Measurements from ENCODE around the gene RGL2.
"Not testable (repeated sequence)": the region's sequence is repeated elsewhere in the genome, so short reads cannot be mapped to it uniquely, and the experiment has no call there.

Gene RGL2

GRCh38 chr6:33292996-33293682 is 5.6 kb downstream of the RGL2 start:
- no peak for DNase-seq

- DNase-seq, result no peak
Observed at GRCh38 chr6:33290459-33290858, 8.3 kb downstream of the RGL2 start.

- DNase-seq, result no peak
Observed at GRCh38 chr6:33289784-33290315, 8.9 kb downstream of the RGL2 start.

GRCh38 chr6:33288921-33289783 is 9.6 kb downstream of the RGL2 start, which contains the start of the genes PFDN6 and WDR46:
Gene PFDN6 (plus strand): TSS chr6:33289601. CDS start chr6:33289857, 256 bp downstream.
Gene WDR46 (minus strand): TSS chr6:33289239. CDS start chr6:33289170, 69 bp downstream.
- DNase-seq, result peak; percentile 81

GRCh38 chr6:33288141-33288920 is 10.4 kb downstream of the RGL2 start:
- DNase-seq, result no peak

GRCh38 chr6:33286946-33287914 is 11.5 kb downstream of the RGL2 start:
- DNase-seq, result no peak

GRCh38 chr6:33285214-33285613 is 13.5 kb downstream of the RGL2 start:
- DNase-seq, result not testable (repeated sequence)

- DNase-seq, result no peak
Observed at GRCh38 chr6:33280539-33280938, 18.2 kb downstream of the RGL2 start.

GRCh38 chr6:33279971-33280511 is 18.7 kb downstream of the RGL2 start:
- DNase-seq, result no peak

- no peak for DNase-seq
Observed at GRCh38 chr6:33279257-33279695, 19.5 kb downstream of the RGL2 start.

- no peak for DNase-seq
Observed at GRCh38 chr6:33278810-33279209, 19.9 kb downstream of the RGL2 start.

GRCh38 chr6:33278392-33278741 is 20.4 kb downstream of the RGL2 start:
- DNase-seq, result no peak

GRCh38 chr6:33277663-33278391 is 20.9 kb downstream of the RGL2 start:
- peak; percentile 42 for DNase-seq

- peak; percentile 71 for DNase-seq
Observed at GRCh38 chr6:33276864-33277662, 21.7 kb downstream of the RGL2 start, which contains the start of gene B3GALT4. Gene B3GALT4 (plus strand): TSS chr6:33277123. CDS start chr6:33277420, 297 bp downstream.

- DNase-seq, result no peak
Observed at GRCh38 chr6:33276581-33276863, 22.2 kb downstream of the RGL2 start.

- DNase-seq, result not testable (repeated sequence)
Observed at GRCh38 chr6:33275795-33276580, 22.8 kb downstream of the RGL2 start.

- no peak for DNase-seq
Observed at GRCh38 chr6:33273924-33274902, 24.5 kb downstream of the RGL2 start.

Data from activated naive CD4-positive, alpha-beta T cell treated with anti-CD3 and anti-CD28 coated beads, Interleukin-2, amount 50 U/mL, for 16 hours (primary cell).